Peyer's patch (tissue), 4 donors: Measurements from ENCODE around the gene ZNF571. TPM values are rescaled to one million over a fixed set of nuclear protein-coding genes. Genes with fewer than 3 reads are reported as not detected.

Experiments used
- DNase-seq, 3 donors: peaks; one replicate each; pipeline ENCODE4 v3.0.0-alpha.2; 2017 to 2019
- H3K27ac ChIP-seq, 4 donors: fragments of 200-600 bp; sonication (generic); one replicate each; pipeline ENCODE4 v1.5.1; 2016 to 2019
- H3K27me3 ChIP-seq, 2 donors: fragments of 200-600 bp; sonication (generic); one replicate each; pipeline ENCODE4 v1.5.1; 2019
- H3K36me3 ChIP-seq, 3 donors: fragments of 200-600 bp; sonication (generic); one replicate each; pipeline ENCODE4 v1.5.1; 2016 to 2019
- H3K4me1 ChIP-seq, 4 donors: fragments of 200-600 bp; sonication (generic); one replicate each; pipeline ENCODE4 v1.5.1; 2016 to 2019
- H3K4me3 ChIP-seq, 4 donors: fragments of 200-600 bp; sonication (generic); 1 replicate in 3 of 4; 2 replicates in 1 of 4; pipeline ENCODE4 v1.5.1; 2016 to 2019; ENCODE audit warnings: mild to moderate bottlenecking in 1 of 4
- H3K9me3 ChIP-seq, 4 donors: fragments of 200-600 bp; sonication (generic); one replicate each; pipeline ENCODE4 v1.5.1; 2016 to 2019; ENCODE audit warnings: mild to moderate bottlenecking in 1 of 4
- POLR2A ChIP-seq, 2 donors: fragments of 450-650 bp; IDR thresholded peaks; one replicate each; pipeline ENCODE4 v1.5.1; 2017; ENCODE audit warnings: antibody characterized with exemption in 2 of 2, mild to moderate bottlenecking in 2 of 2, moderate library complexity in 2 of 2
- total RNA-seq, 4 donors: library from RNA; depleted of rRNA; stranded (reverse); fragments of >200 nt; gene quantifications; one replicate each; pipeline ENCODE4 v1.1.0, GENCODE V29; 2016
- TF ChIP-seq, protein P1 (sequence below), 6 experiments: fragments of 450-650 bp in 4 of 6; fragments of 200-600 bp in 2 of 6; sonication (generic) in 1 of 6; IDR thresholded peaks; one replicate each; pipeline ENCODE4 v1.5.1; 2017 to 2019; ENCODE audit warnings: antibody characterized with exemption in 6 of 6, mild to moderate bottlenecking in 3 of 6, moderate library complexity in 1 of 6

The ZNF571 gene
- total RNA-seq, 4 donors from 2014 or later, result 1.9 to 4.6 (median 2.7) TPM

DNA sequence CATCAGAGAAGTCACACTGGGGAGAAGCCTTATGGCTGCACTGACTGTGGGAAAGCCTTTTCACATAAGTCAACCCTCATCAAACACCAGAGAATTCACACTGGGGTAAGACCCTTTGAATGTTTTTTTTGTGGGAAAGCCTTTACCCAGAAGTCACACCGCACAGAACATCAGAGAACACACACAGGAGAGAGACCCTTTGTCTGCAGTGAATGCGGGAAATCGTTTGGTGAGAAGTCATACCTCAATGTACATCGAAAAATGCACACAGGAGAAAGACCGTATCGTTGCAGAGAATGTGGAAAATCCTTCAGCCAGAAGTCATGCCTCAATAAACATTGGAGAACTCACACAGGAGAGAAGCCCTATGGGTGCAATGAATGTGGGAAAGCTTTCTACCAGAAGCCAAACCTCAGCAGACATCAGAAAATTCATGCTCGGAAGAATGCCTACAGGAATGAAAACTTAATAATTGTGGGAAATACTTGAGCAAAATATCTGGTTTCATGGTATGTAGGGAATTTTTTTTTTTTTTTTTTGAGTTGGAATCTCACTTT is 57.1 kb downstream of the ZNF571 start:
- no peak overlapping the region for H3K27ac ChIP-seq
- TF ChIP-seq POLR2A (IDR thresholded peaks at IDR 0.05), result no peak
- TF ChIP-seq, protein P1, sequence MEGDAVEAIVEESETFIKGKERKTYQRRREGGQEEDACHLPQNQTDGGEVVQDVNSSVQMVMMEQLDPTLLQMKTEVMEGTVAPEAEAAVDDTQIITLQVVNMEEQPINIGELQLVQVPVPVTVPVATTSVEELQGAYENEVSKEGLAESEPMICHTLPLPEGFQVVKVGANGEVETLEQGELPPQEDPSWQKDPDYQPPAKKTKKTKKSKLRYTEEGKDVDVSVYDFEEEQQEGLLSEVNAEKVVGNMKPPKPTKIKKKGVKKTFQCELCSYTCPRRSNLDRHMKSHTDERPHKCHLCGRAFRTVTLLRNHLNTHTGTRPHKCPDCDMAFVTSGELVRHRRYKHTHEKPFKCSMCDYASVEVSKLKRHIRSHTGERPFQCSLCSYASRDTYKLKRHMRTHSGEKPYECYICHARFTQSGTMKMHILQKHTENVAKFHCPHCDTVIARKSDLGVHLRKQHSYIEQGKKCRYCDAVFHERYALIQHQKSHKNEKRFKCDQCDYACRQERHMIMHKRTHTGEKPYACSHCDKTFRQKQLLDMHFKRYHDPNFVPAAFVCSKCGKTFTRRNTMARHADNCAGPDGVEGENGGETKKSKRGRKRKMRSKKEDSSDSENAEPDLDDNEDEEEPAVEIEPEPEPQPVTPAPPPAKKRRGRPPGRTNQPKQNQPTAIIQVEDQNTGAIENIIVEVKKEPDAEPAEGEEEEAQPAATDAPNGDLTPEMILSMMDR (IDR thresholded peaks at IDR 0.05), result no peak
- no peaks in the 10 kb centered on the region for H3K4me1 ChIP-seq
- H3K36me3 ChIP-seq, result peaks cover 0 to 52% (median 4%) of the 10 kb centered on the region in 3 donors
- H3K27me3 ChIP-seq, result no peaks in the 10 kb centered on the region
- peaks cover 0 to 92% (median 7%) of the 10 kb centered on the region in 4 donors for H3K9me3 ChIP-seq
- DNase-seq, result no peak
- no peak overlapping the region for H3K4me3 ChIP-seq

DNA sequence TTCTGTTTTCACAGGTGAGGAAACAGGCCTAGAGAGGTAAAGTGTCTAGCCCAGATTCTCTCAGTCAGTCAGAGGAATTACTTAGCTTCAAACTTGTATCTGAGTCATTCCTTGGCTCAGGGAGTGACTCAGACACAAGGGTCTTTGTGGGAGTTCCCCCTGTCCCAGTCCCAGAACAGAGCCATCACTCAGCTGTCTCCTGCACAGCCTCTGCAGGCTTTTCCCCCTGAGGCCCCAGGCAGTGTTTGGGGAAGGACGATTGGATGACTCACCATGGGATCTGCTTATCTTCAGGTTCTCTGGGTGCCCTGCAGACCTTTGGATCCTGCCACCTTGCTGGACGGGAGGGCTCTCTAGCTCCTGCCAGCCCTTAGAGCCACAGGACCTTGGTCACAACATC is 74.7 kb downstream of the ZNF571 start:
- TF ChIP-seq, protein P1 (IDR thresholded peaks at IDR 0.05), result no peak
- TF ChIP-seq POLR2A (IDR thresholded peaks at IDR 0.05), result no peak
- peaks cover 0 to 61% (median 3%) of the 10 kb centered on the region in 4 donors for H3K9me3 ChIP-seq

More for the DNA sequence above, 74.7 kb downstream of the ZNF571 start:
- no peak overlapping the region for H3K4me3 ChIP-seq
- no peaks in the 10 kb centered on the region for H3K27me3 ChIP-seq
- peaks cover 0 to 20% (median 0%) of the 10 kb centered on the region in 3 donors for H3K36me3 ChIP-seq
- no peak overlapping the region for H3K27ac ChIP-seq
- no peak for DNase-seq
- no peaks in the 10 kb centered on the region for H3K4me1 ChIP-seq

Other genes with a start within 250 kb of the ZNF571 start
- gene ZNF527, start 223.7 kb downstream of the ZNF571 start, total RNA-seq, result 10 to 100 TPM in 1 of 4 donors, 1 to 10 TPM in 3; 3.0 to 14.0 (median 5.7) TPM
- gene ZNF569, start 127.3 kb downstream of the ZNF571 start, total RNA-seq, result 1 to 10 TPM; 1.1 to 3.5 (median 1.4) TPM
- 1 to 10 TPM; 3.0 to 6.6 (median 4.9) TPM for gene ZNF570, start 125.4 kb downstream of the ZNF571 start, total RNA-seq
- 10 to 100 TPM in 1 of 4 donors, 1 to 10 TPM in 3; 1.6 to 15.7 (median 5.0) TPM for gene ZNF793, start 87.9 kb downstream of the ZNF571 start, total RNA-seq
- gene ZNF540, start 84 bp upstream of the ZNF571 start, total RNA-seq, result 1 to 10 TPM; 1.7 to 3.6 (median 2.8) TPM
- 10 to 100 TPM in 1 of 4 donors, 1 to 10 TPM in 3; 3.3 to 13.1 (median 5.5) TPM for gene ZFP30, start 60.7 kb upstream of the ZNF571 start, total RNA-seq
- gene ZNF607, start 125.0 kb upstream of the ZNF571 start, total RNA-seq, result 10 to 100 TPM in 1 of 4 donors, 1 to 10 TPM in 3; 1.7 to 12.5 (median 2.2) TPM
- 10 to 100 TPM in 1 of 4 donors, 1 to 10 TPM in 3; 4.6 to 29.7 (median 8.0) TPM for gene ZNF573, start 184.8 kb upstream of the ZNF571 start, total RNA-seq